Fibroblast of lung (primary cell): ENCODE data around the gene TEX38. TPM values are rescaled to one million over a fixed set of nuclear protein-coding genes. Genes with fewer than 3 reads are reported as not detected.

Experiments used
- DNase-seq, 2 donors: peaks; one replicate each; pipeline versions ENCODE4 v3.0.0 to v3.0.0-alpha.2; 2010; ENCODE audit warnings: low read depth in 2 of 2
- H2AFZ ChIP-seq: 2 replicates; pipeline ENCODE4 v1.5.1; 2012; ENCODE audit warnings: low read length, control low read depth, inconsistent platforms
- H3K27ac ChIP-seq: 2 replicates; pipeline ENCODE4 v1.5.1; 2011; ENCODE audit warnings: low read length, control low read depth; ENCODE audit not compliant: insufficient read depth
- H3K27me3 ChIP-seq: 2 replicates; pipeline ENCODE4 v1.5.1; 2011; ENCODE audit warnings: mild to moderate bottlenecking, low read length; ENCODE audit not compliant: control insufficient read depth, insufficient read depth
- H3K36me3 ChIP-seq: 2 replicates; pipeline ENCODE4 v1.5.1; 2011; ENCODE audit warnings: low read length; ENCODE audit not compliant: control insufficient read depth, insufficient read depth
- H3K4me1 ChIP-seq: 2 replicates; pipeline ENCODE4 v1.5.1; 2011; ENCODE audit warnings: low read length; ENCODE audit not compliant: control insufficient read depth, insufficient read depth; ENCODE audit errors: extremely low read depth
- H3K4me2 ChIP-seq: 2 replicates; pipeline ENCODE4 v1.5.1; 2011; ENCODE audit warnings: low read length, control low read depth; ENCODE audit not compliant: insufficient read depth; ENCODE audit errors: extremely low read depth
- H3K4me3 ChIP-seq, 4 experiments: fragments of 200-600 bp in 1 of 4; sonication (generic) in 1 of 4; replicated peaks in 1 of 4; 2 replicates each; pipeline ENCODE4 v1.5.1; 2011 to 2016; ENCODE audit warnings: low read length in 4 of 4, low read depth in 3 of 4, mild to moderate bottlenecking in 3 of 4, control low read depth in 2 of 4, inconsistent platforms in 1 of 4, mixed read lengths in 1 of 4; ENCODE audit not compliant: insufficient read depth in 1 of 4; ENCODE audit errors: control extremely low read depth in 1 of 4
- H3K79me2 ChIP-seq: 2 replicates; pipeline ENCODE4 v1.5.1; 2012; ENCODE audit warnings: mild to moderate bottlenecking, low read length, inconsistent platforms; ENCODE audit not compliant: control insufficient read depth, insufficient read depth
- H3K9ac ChIP-seq: 2 replicates; pipeline ENCODE4 v1.5.1; 2011; ENCODE audit warnings: mild to moderate bottlenecking, low read length, control low read depth; ENCODE audit not compliant: insufficient read depth
- H3K9me3 ChIP-seq: 2 replicates; pipeline ENCODE4 v1.5.1; 2012; ENCODE audit warnings: low read depth, low read length; ENCODE audit not compliant: control insufficient read depth, insufficient read depth
- H4K20me1 ChIP-seq: 2 replicates; pipeline ENCODE4 v1.5.1; 2011; ENCODE audit warnings: low read length; ENCODE audit not compliant: control insufficient read depth, insufficient read depth; ENCODE audit errors: extremely low read depth
- CTCF ChIP-seq, 2 donors: IDR thresholded peaks in 1 of 2; conservative IDR thresholded peaks in 1 of 2; 1 replicate in 1 of 2; 2 replicates in 1 of 2; pipeline ENCODE4 v1.5.1; 2011 to 2012; ENCODE audit warnings: low read length in 2 of 2, control low read depth in 1 of 2, inconsistent platforms in 1 of 2, low read depth in 1 of 2, mild to moderate bottlenecking in 1 of 2
- EZH2 ChIP-seq: IDR thresholded peaks from 2 replicates; pipeline ENCODE4 v1.5.1; 2012; ENCODE audit warnings: low read length, control low read depth, mild to moderate bottlenecking; ENCODE audit errors: missing control alignments
- polyA plus RNA-seq, 2 donors: library from polyadenylated mRNA; depleted of rRNA in 1 of 2; stranded (reverse) in 1 of 2; unstranded in 1 of 2; fragments of >200 nt; gene quantifications; 2 replicates each; pipeline ENCODE4 v1.2.1, GENCODE V29; 2011 to 2012; ENCODE audit warnings: missing spikeins in 1 of 2
- total RNA-seq: library from RNA; depleted of rRNA; stranded (reverse); fragments of >200 nt; gene quantifications from 2 replicates; pipeline ENCODE4 v1.2.1, GENCODE V29; 2014

TEX38 gene
- total and polyA plus RNA-seq, 2 donors (not counting 1 experiment from before 2014, with no cell fraction given) = not detected

GRCh38 chr1:46673749-46674182 is 2.1 kb downstream of the TEX38 start:
- Histone ChIP-seq H2AFZ (no peak overlapping the region), H3K9me3 (no peaks in the 10 kb centered on the region), H3K79me2 (no peaks in the 10 kb centered on the region), H3K27ac (no peak overlapping the region), H3K4me3 (no peak overlapping the region), H4K20me1 (no peaks in the 10 kb centered on the region), H3K27me3 (no peaks in the 10 kb centered on the region), H3K4me2 (no peak overlapping the region), H3K36me3 (peaks cover 2% of the 10 kb centered on the region), H3K9ac (no peak overlapping the region), H3K4me1 (no peaks in the 10 kb centered on the region)
- TF ChIP-seq CTCF (conservative IDR thresholded peaks at IDR 0.05 in 1 of 2, IDR thresholded peaks at IDR 0.05 in 1 of 2; ENCODE audit: low read depth in 1 of 2, low read length in 2 of 2) = no peak
- no peak for TF ChIP-seq EZH2
- peak; percentile 30 to 40 for DNase-seq

- Histone ChIP-seq H3K4me2 (no peak overlapping the region), H3K4me3 (no peak overlapping the region), H3K27me3 (no peaks in the 10 kb centered on the region), H3K27ac (no peak overlapping the region), H3K4me1 (no peaks in the 10 kb centered on the region), H4K20me1 (no peaks in the 10 kb centered on the region), H3K9ac (no peak overlapping the region), H3K79me2 (no peaks in the 10 kb centered on the region), H2AFZ (no peak overlapping the region), H3K36me3 (peaks cover 4% of the 10 kb centered on the region), H3K9me3 (no peaks in the 10 kb centered on the region)
- TF ChIP-seq EZH2 (no peak), CTCF (conservative IDR thresholded peaks at IDR 0.05 in 1 of 2, IDR thresholded peaks at IDR 0.05 in 1 of 2; ENCODE audit: low read depth in 1 of 2, low read length in 2 of 2) (no peak)
- DNase-seq = no peak
Observed at GRCh38 chr1:46675549-46676314, 4.1 kb downstream of the TEX38 start.

- TF ChIP-seq CTCF (conservative IDR thresholded peaks at IDR 0.05 in 1 of 2, IDR thresholded peaks at IDR 0.05 in 1 of 2; ENCODE audit: low read depth in 1 of 2, low read length in 2 of 2) = no peak
- H3K27ac ChIP-seq = no peak overlapping the region
- no peak for DNase-seq
- peaks cover 4% of the 10 kb centered on the region for H3K36me3 ChIP-seq
- no peak overlapping the region for H2AFZ ChIP-seq
- no peaks in the 10 kb centered on the region for H3K27me3 ChIP-seq
- no peak overlapping the region for H3K4me2 ChIP-seq
- H3K4me1 ChIP-seq = no peaks in the 10 kb centered on the region
- no peaks in the 10 kb centered on the region for H3K9me3 ChIP-seq
- H3K4me3 ChIP-seq = no peak overlapping the region
- H3K9ac ChIP-seq = no peak overlapping the region
- H3K79me2 ChIP-seq = no peaks in the 10 kb centered on the region
- no peaks in the 10 kb centered on the region for H4K20me1 ChIP-seq
Observed at GRCh38 chr1:46676531-46676930, 4.9 kb downstream of the TEX38 start.
